Posterior cingulate gyrus (tissue), 11 donors: Measurements from ENCODE around the gene CHST8.
A peak's percentile ranks its signal among the peaks of the same experiment; 100 is the strongest.
"Not testable (repeated sequence)": the region's sequence is repeated elsewhere in the genome, so short reads cannot be mapped to it uniquely, and the experiment has no call there.

Experiments used
- DNase-seq, 10 donors: peaks; one replicate each; pipeline versions ENCODE4 v3.0.0 to v3.0.0-alpha.2; 2020 to 2021; ENCODE audit warnings: mixed read lengths in 3 of 10
- intact Hi-C: fragments of 100-400 bp; cut with DNase I; formaldehyde crosslinking; loops from one replicate; pipeline ENCODE4 v1.15.1; 2023

The CHST8 gene

DNA sequence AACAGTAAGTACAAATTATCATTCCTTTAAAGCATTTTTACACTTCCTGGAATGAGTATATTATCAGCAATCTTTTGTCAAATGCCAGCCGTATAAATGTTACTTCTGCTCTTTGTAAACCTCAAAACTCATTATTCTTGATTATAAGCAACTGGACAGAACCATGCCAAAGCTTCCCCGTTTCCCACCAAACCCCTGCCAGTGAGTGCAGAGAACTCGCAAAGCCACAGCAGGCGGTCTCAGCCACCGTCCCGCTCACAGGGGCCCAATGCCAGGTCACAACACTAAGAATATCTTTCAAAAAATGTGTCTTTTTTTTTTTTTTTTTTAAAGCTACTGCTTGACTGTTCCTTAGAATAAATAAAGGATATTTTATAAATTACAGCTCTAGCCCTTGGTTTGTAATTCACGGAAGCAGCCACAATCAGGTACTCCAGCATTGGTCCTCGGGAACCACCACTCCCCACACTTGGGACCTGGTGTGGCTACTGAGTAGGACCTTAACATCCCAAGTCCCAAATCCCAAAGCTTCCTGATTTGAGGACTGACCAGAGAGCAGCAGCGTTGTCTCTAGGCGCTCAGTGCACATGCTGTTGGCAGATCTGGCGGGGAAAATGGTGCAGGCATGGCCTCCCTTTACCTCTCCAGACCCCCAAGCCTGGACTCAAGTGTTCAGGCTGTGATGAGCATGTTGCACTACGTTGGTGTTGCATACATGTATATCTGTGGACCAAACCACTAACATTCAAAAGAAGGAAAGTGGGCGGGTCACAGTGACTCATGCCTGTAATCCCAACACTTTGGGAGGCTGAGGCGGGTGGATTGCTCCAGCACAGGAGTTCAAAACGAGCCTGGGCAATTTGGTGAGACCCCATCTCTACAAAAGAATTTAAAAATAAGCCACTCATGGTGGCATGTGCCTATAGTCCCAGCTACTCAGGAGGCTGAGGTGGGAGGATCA is 193.9 kb downstream of the CHST8 start:
- intact Hi-C loops: no loop called here
- peak in 2 of 10 donors; percentile 65 to 74 for DNase-seq

GRCh38 chr19:33818411-33818810 is 196.7 kb downstream of the CHST8 start:
- peak in 1 of 10 donors; percentile 57 for DNase-seq
- intact Hi-C loops: no loop called here

- DNase-seq, intact Hi-C loops: not testable (repeated sequence)
Measured at GRCh38 chr19:33819078-33819477, 197.3 kb downstream of the CHST8 start.

- peak in 1 of 10 donors; percentile 60 for DNase-seq
- intact Hi-C loops: no loop called here
Measured at GRCh38 chr19:33819506-33819879, 197.7 kb downstream of the CHST8 start.

- intact Hi-C loops: no loop called here
Measured at GRCh38 chr19:33819880-33820781, 198.4 kb downstream of the CHST8 start.

DNA sequence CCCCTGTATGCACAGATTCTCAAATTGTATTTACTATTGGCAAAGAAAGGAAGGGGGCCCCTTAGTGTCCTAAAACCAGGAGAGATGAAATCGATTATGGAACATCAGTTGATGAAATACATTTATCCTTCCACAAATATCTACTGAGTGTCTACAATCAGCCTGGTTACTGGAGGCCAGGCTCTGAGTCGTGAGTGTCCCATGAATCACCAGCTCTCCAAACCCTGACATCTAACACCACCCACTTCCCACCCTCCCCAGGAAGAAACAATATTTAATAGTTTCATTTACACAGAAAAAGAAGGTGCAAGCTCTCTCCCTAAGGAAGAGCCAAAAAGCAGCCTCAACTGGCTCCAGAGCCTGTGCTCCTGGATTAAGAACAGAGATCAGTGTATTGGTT is 200.1 kb downstream of the CHST8 start:
- DNase-seq: no peak
- intact Hi-C loops: no loop called here

More at GRCh38 chr19:33819880-33820781, 198.4 kb downstream of the CHST8 start:
- DNase-seq: peak in 3 of 10 donors; percentile 32 to 90 (median 69)
